HepG2 (cell line): Measurements from ENCODE around the gene HOXA4. TPM values are rescaled to one million over a fixed set of nuclear protein-coding genes. Genes with fewer than 3 reads are reported as not detected.

Source experiments
- BRD4 ChIP-seq: sonication (generic); formaldehyde crosslinking; IDR thresholded peaks from 2 replicates; pipeline ENCODE4 v1.4.0; 2020; ENCODE audit warnings: missing genetic modification reagents
- DNMT1 ChIP-seq: sonication (generic); formaldehyde crosslinking; IDR thresholded peaks from 2 replicates; pipeline ENCODE4 v1.5.1; 2020; ENCODE audit warnings: mild to moderate bottlenecking, missing genetic modification reagents
- FOXK1 ChIP-seq: sonication (generic); formaldehyde crosslinking; IDR thresholded peaks from 2 replicates; pipeline ENCODE4 v1.4.0; 2020; ENCODE audit warnings: low read depth, missing genetic modification reagents, borderline replicate concordance
- KLF15 ChIP-seq: sonication (generic); formaldehyde crosslinking; IDR thresholded peaks from 2 replicates; pipeline ENCODE4 v1.8.1; 2023; ENCODE audit warnings: borderline replicate concordance, mild to moderate bottlenecking, inconsistent platforms, missing genetic modification reagents, mixed read lengths
- RCOR2 ChIP-seq: IDR thresholded peaks from 2 replicates; pipeline ENCODE4 v1.6.1; 2016; ENCODE audit warnings: missing biosample characterization, missing genetic modification reagents
- SALL1 ChIP-seq: sonication (generic); formaldehyde crosslinking; IDR thresholded peaks from 2 replicates; pipeline ENCODE4 v1.8.0; 2022; ENCODE audit warnings: mild to moderate bottlenecking, missing genetic modification reagents
- SKI ChIP-seq: fragments of 450-650 bp; IDR thresholded peaks from one replicate; pipeline ENCODE4 v1.6.1; 2018; ENCODE audit warnings: mild to moderate bottlenecking; ENCODE audit not compliant: partially characterized antibody
- SOX13 ChIP-seq, 3 experiments: fragments of 450-650 bp in 1 of 3; sonication (generic) in 1 of 3; formaldehyde crosslinking in 1 of 3; IDR thresholded peaks in 2 of 3; conservative IDR thresholded peaks in 1 of 3; 2 replicates each; pipeline versions ENCODE4 v1.5.0 to v1.6.1; 2016 to 2020; ENCODE audit warnings: antibody characterized with exemption in 1 of 3, mild to moderate bottlenecking in 1 of 3, missing compliant biosample characterization in 1 of 3, missing genetic modification reagents in 1 of 3, moderate library complexity in 1 of 3
- TARDBP ChIP-seq: sonication (generic); formaldehyde crosslinking; IDR thresholded peaks from 2 replicates; pipeline ENCODE4 v1.8.0; 2022; ENCODE audit warnings: mild to moderate bottlenecking, missing genetic modification reagents
- ZBTB7B ChIP-seq: sonication (generic); formaldehyde crosslinking; IDR thresholded peaks from 2 replicates; pipeline ENCODE4 v1.4.0; 2020; ENCODE audit warnings: missing genetic modification reagents
- ZFP82 ChIP-seq: sonication (generic); formaldehyde crosslinking; IDR thresholded peaks from 2 replicates; pipeline ENCODE4 v1.5.1; 2020; ENCODE audit warnings: mild to moderate bottlenecking, missing genetic modification reagents, borderline replicate concordance
- ZNF431 ChIP-seq: sonication (generic); formaldehyde crosslinking; IDR thresholded peaks from 2 replicates; pipeline ENCODE4 v1.9.0; 2022; ENCODE audit warnings: missing genetic modification reagents, low read depth, mild to moderate bottlenecking, borderline replicate concordance
- ZNF484 ChIP-seq: sonication (generic); formaldehyde crosslinking; IDR thresholded peaks from 2 replicates; pipeline ENCODE4 v1.5.1; 2020; ENCODE audit warnings: mild to moderate bottlenecking, low read depth, missing genetic modification reagents, borderline replicate concordance
- ZNF570 ChIP-seq: sonication (generic); formaldehyde crosslinking; IDR thresholded peaks from 2 replicates; pipeline ENCODE4 v1.4.0; 2020; ENCODE audit warnings: mild to moderate bottlenecking, missing genetic modification reagents, borderline replicate concordance
- polyA plus RNA-seq, 8 experiments: library from polyadenylated mRNA; depleted of rRNA in 3 of 8; stranded (reverse) in 7 of 8; unstranded in 1 of 8; fragments of >200 nt; fragmentation: Illumina TruSeq in 4 of 8; extraction: Trizol in 4 of 8; gene quantifications; 2 replicates each; pipeline versions ENCODE4 v1.2.1 to v1.2.3, GENCODE V29; 2011 to 2016; ENCODE audit warnings: low read depth in 4 of 8, missing spikeins in 1 of 8, mixed read lengths in 1 of 8; ENCODE audit not compliant: insufficient read depth in 1 of 8
- total RNA-seq, 5 experiments: library from RNA; depleted of rRNA; stranded (reverse); fragments of >200 nt; fragmentation: Illumina TruSeq; extraction: Trizol; gene quantifications; 2 replicates each; pipeline ENCODE4 v1.2.3, GENCODE V29; 2016; ENCODE audit warnings: low read depth in 1 of 5
- TF ChIP-seq, protein P1 (sequence below): sonication (generic); formaldehyde crosslinking; IDR thresholded peaks from 2 replicates; pipeline ENCODE4 v1.4.0; 2020; ENCODE audit warnings: missing genetic modification reagents
- TF ChIP-seq, protein P2 (sequence below): sonication (generic); formaldehyde crosslinking; IDR thresholded peaks from 2 replicates; pipeline ENCODE4 v1.4.0; 2020; ENCODE audit warnings: missing genetic modification reagents, borderline replicate concordance
- TF ChIP-seq, protein P3 (sequence below): sonication (generic); formaldehyde crosslinking; IDR thresholded peaks from 2 replicates; pipeline ENCODE4 v1.5.0; 2020; ENCODE audit warnings: missing genetic modification reagents, mild to moderate bottlenecking, borderline replicate concordance
- TF ChIP-seq, protein P4 (sequence below): sonication (generic); formaldehyde crosslinking; IDR thresholded peaks from 2 replicates; pipeline ENCODE4 v1.8.0; 2022; ENCODE audit warnings: missing genetic modification reagents, low read depth, mild to moderate bottlenecking, borderline replicate concordance
- TF ChIP-seq, protein P5 (sequence below): sonication (generic); formaldehyde crosslinking; IDR thresholded peaks from 2 replicates; pipeline ENCODE4 v1.5.0; 2020; ENCODE audit warnings: missing genetic modification reagents

HOXA4 gene
- total and polyA plus RNA-seq, 2 of the 13 experiments (the other 11 are each of a cell fraction or from before 2014, with no cell fraction given), result 2.4 to 5.4 TPM

DNA sequence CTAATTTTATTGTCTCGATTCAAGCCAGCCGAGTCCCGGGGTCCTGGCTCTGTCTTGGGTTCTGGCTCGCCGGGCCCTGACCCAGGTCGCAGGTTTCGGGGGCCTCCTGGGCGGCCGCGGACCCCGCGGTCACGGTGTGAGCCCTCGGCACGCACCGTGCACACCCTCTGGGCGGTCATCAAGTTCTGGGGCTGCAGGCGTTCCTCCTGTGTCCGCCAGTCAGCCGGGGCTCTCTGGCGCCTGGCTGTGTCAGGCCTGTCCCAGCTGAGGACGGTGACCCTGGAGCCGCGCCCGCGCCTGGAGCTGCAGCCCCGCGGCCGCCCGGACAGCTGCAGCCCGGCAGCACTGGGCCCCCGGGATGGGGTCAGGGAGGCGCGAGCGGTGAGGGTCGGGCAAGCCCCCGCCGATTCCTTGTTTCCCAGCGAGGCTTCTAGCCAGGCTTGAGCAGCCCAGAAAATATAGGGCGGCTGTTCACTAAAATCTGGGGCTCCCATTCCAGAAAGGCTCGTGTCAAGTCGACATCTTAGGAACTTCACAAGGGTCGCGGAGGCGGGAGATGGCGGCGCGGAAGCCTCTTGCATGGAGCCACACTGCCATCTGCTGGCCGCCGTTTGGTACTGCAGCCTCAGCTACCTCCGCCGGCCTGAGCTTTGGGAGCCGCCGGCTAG lies 30.1 kb upstream of the HOXA4 start (continued):
- TF ChIP-seq, protein P1, sequence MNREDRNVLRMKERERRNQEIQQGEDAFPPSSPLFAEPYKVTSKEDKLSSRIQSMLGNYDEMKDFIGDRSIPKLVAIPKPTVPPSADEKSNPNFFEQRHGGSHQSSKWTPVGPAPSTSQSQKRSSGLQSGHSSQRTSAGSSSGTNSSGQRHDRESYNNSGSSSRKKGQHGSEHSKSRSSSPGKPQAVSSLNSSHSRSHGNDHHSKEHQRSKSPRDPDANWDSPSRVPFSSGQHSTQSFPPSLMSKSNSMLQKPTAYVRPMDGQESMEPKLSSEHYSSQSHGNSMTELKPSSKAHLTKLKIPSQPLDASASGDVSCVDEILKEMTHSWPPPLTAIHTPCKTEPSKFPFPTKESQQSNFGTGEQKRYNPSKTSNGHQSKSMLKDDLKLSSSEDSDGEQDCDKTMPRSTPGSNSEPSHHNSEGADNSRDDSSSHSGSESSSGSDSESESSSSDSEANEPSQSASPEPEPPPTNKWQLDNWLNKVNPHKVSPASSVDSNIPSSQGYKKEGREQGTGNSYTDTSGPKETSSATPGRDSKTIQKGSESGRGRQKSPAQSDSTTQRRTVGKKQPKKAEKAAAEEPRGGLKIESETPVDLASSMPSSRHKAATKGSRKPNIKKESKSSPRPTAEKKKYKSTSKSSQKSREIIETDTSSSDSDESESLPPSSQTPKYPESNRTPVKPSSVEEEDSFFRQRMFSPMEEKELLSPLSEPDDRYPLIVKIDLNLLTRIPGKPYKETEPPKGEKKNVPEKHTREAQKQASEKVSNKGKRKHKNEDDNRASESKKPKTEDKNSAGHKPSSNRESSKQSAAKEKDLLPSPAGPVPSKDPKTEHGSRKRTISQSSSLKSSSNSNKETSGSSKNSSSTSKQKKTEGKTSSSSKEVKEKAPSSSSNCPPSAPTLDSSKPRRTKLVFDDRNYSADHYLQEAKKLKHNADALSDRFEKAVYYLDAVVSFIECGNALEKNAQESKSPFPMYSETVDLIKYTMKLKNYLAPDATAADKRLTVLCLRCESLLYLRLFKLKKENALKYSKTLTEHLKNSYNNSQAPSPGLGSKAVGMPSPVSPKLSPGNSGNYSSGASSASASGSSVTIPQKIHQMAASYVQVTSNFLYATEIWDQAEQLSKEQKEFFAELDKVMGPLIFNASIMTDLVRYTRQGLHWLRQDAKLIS (CRISPR knock-in tag), result no peak
- TF ChIP-seq ZNF431 (CRISPR knock-in tag), result no peak
- TF ChIP-seq ZBTB7B (CRISPR knock-in tag), result peak; percentile 46; the same call in 1 of the 2 replicates
- no peak; the same call in 1 of the 2 replicates for TF ChIP-seq ZFP82 (CRISPR knock-in tag)
- TF ChIP-seq, protein P2, sequence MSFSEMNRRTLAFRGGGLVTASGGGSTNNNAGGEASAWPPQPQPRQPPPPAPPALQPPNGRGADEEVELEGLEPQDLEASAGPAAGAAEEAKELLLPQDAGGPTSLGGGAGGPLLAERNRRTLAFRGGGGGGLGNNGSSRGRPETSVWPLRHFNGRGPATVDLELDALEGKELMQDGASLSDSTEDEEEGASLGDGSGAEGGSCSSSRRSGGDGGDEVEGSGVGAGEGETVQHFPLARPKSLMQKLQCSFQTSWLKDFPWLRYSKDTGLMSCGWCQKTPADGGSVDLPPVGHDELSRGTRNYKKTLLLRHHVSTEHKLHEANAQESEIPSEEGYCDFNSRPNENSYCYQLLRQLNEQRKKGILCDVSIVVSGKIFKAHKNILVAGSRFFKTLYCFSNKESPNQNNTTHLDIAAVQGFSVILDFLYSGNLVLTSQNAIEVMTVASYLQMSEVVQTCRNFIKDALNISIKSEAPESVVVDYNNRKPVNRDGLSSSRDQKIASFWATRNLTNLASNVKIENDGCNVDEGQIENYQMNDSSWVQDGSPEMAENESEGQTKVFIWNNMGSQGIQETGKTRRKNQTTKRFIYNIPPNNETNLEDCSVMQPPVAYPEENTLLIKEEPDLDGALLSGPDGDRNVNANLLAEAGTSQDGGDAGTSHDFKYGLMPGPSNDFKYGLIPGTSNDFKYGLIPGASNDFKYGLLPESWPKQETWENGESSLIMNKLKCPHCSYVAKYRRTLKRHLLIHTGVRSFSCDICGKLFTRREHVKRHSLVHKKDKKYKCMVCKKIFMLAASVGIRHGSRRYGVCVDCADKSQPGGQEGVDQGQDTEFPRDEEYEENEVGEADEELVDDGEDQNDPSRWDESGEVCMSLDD (CRISPR knock-in tag), result 0 out of 2 replicates have a peak, but pooled peaks have one; percentile 43
- TF ChIP-seq SOX13 (IDR thresholded peaks at IDR 0.05), result no peak
- no peak for TF ChIP-seq SOX13 (CRISPR knock-in tag; conservative IDR thresholded peaks at IDR 0.05 in 1 of 2, IDR thresholded peaks at IDR 0.05 in 1 of 2)
- 0 out of 2 replicates have a peak, but pooled peaks have one; percentile 27 for TF ChIP-seq ZNF484 (CRISPR knock-in tag)
- TF ChIP-seq, protein P3, sequence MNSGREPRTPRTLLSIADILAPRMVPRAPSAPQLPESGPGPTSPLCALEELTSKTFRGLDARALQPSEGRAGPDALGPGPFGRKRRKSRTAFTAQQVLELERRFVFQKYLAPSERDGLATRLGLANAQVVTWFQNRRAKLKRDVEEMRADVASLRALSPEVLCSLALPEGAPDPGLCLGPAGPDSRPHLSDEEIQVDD (CRISPR knock-in tag), result no peak
- no peak for TF ChIP-seq TARDBP (CRISPR knock-in tag)
- TF ChIP-seq DNMT1 (CRISPR knock-in tag), result no peak
- no peak for TF ChIP-seq BRD4 (CRISPR knock-in tag)
- no peak for TF ChIP-seq RCOR2
- TF ChIP-seq FOXK1 (CRISPR knock-in tag), result no peak
- TF ChIP-seq KLF15 (CRISPR knock-in tag), result no peak
- TF ChIP-seq SKI, result no peak
- TF ChIP-seq, protein P4, sequence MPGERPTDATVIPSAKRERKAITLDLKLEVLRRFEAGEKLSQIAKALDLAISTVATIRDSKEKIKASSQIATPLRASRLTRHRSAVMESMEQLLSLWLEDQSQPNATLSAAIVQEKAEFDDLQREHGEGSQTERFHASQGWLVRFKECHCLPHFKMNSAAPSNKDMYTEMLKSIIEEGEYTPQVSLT (CRISPR knock-in tag), result no peak
- TF ChIP-seq ZNF570 (CRISPR knock-in tag), result no peak
- TF ChIP-seq, protein P5, sequence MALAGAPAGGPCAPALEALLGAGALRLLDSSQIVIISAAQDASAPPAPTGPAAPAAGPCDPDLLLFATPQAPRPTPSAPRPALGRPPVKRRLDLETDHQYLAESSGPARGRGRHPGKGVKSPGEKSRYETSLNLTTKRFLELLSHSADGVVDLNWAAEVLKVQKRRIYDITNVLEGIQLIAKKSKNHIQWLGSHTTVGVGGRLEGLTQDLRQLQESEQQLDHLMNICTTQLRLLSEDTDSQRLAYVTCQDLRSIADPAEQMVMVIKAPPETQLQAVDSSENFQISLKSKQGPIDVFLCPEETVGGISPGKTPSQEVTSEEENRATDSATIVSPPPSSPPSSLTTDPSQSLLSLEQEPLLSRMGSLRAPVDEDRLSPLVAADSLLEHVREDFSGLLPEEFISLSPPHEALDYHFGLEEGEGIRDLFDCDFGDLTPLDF (CRISPR knock-in tag), result no peak
- peak; percentile 81 for TF ChIP-seq SALL1
